ENCODE data around the gene SRSF7.

Gene SRSF7

DNA sequence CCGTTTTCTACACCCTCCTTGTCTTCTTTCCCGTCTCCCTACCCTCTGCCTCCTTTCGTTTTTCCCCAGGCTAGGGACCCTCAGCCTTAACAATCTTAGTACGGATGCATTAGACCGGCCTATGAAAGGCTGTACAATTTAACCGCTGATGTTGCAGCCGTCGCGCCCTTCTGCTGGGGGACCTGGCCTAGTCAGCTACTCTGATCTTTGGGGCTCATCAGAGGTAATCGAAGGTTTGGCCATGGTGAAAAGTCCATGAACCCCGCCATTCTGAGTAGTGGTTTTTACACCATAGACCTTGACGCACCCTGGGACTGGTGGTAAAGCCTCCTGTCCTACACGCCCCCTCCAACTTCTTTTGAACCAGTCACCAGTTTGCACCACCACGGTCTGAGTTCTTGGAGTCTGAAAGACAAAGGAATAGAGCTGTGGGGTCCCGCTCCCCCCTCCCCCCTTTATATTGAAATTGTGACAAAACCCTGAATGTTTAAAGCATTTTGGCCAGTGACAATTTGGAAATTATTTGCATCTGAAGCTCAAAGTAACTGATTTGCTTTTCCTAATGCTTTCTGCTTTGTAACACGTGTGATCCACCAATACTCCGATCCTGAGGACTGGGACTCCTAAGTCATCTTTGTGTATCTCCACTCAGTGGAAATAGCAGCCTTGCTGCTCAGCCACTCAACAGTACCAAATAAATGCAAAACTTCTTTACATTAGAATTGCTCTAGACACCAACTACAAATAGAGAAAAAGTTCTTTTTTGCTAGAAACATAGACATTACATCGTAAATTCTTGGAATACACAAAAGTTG lies 642 bp upstream of the SRSF7 start:
- H3K4me1 ChIP-seq (ENCODE audit: insufficient read depth, low read length): peaks cover 28% of the 10 kb centered on the region
- H3K9ac ChIP-seq (ENCODE audit: low read length): peak overlapping the region; percentile 87
- H3K9me3 ChIP-seq (ENCODE audit: low read length): no peaks in the 10 kb centered on the region
- peak overlapping the region; percentile 50 to 99 for H3K4me3 ChIP-seq (ENCODE audit: low read depth in 1 of 2, low read length in 2 of 2)
- no peaks in the 10 kb centered on the region for H3K27me3 ChIP-seq (ENCODE audit: control insufficient read depth in 1 of 2, insufficient read depth in 2 of 2, low read length in 2 of 2)
- peaks cover 26% of the 10 kb centered on the region for H3K36me3 ChIP-seq (ENCODE audit: insufficient read depth, low read length)
- H3K27ac ChIP-seq (ENCODE audit: low read depth, low read length): peak overlapping the region; percentile 100

DNA sequence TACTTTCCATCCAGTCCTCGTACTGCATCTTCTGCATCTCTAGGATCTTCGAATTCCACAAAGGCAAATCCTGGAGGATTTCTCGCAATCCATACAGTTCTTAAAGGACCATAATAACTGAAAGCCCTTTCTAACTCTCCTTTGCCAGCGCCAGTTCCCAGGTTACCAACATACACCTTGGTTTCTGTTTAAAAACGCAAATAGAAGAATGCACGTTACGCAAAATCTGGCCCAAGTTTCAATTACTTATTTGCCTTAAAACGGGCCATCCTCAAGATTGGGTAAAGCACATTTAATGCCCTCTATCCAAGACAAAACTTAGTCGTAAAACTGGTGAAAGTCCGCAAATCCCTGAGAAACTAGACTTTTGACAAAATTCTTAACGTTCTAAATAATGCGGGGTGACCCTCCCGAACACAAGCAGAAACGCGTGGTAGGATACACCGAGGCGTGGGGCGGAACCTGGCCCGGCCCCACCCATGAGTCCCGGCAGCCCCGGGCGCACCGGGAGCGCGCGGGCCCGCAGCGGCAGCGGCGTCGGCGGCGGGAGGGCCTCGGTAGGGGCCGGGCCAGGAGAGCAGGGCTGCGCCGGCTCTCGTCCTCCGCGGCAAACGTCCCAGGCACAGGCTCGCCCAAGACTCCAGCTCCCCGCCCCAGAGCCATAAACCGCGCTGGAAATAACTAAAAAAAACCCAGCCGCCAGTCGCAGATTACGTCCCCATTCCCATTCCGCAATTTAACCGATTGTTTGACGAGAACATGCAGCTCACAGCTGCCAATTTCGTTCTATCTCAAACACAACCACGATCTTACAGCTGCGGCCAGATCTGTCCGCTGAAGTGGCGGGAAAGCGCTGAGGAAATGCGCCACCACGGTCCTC lies 910 bp downstream of the SRSF7 start:
- Histone ChIP-seq H3K4me3 (ENCODE audit: low read depth in 1 of 2, low read length in 2 of 2) (peak overlapping the region; percentile 86 to 99), H3K27me3 (ENCODE audit: control insufficient read depth in 1 of 2, insufficient read depth in 2 of 2, low read length in 2 of 2) (no peaks in the 10 kb centered on the region), H3K27ac (ENCODE audit: low read depth, low read length) (peak overlapping the region; percentile 100), H3K36me3 (ENCODE audit: insufficient read depth, low read length) (peaks cover 42% of the 10 kb centered on the region), H3K9ac (ENCODE audit: low read length) (peak overlapping the region; percentile 87), H3K9me3 (ENCODE audit: low read length) (no peaks in the 10 kb centered on the region), H3K4me1 (ENCODE audit: insufficient read depth, low read length) (peaks cover 44% of the 10 kb centered on the region)

DNA sequence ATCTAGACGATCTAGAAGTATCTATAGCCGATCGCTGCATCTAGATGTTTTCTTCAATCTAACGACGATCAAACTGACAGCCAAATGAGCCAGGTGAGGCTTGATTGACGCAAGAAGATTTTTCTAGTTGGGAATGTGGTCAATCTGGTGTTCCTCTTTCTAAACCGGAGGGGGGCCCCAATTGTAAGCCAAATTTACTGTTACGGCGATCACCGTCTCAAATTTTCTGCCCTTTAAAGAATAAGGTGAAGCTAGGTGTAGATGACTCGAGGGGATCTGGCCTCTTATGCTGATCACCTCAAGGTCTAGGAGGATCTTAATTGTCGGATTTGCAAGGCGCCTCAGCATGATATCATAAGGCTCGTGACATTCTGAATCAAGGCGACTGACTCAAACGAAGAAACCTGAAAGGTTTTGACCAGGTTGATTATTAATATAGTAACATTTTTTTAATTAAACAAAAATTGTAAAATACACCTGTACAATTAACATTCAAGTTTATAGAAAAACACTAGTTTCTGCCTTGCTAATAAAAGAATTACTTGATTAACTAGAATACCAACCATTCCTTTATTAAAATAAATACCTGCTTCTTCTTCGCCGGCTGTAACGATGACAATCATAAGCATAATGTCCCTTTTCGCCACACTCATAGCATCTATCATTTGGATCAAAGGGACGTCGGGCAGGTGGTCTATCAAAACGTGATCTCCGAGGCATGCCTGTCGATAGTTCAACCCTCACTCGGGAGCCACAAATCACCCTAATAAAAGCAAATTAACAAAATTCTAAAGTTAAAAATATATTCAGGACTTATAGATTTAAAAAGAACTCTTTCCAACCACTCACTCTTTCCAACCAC lies 2.0 kb downstream of the SRSF7 start:
- no peaks in the 10 kb centered on the region for H3K9me3 ChIP-seq (ENCODE audit: low read length)
- no peaks in the 10 kb centered on the region for H3K27me3 ChIP-seq (ENCODE audit: control insufficient read depth in 1 of 2, insufficient read depth in 2 of 2, low read length in 2 of 2)
- peak overlapping the region; percentile 87 for H3K9ac ChIP-seq (ENCODE audit: low read length)
- no peak overlapping the region for H3K27ac ChIP-seq (ENCODE audit: low read depth, low read length)
- peak overlapping the region; percentile 86 to 99 for H3K4me3 ChIP-seq (ENCODE audit: low read depth in 1 of 2, low read length in 2 of 2)
- peaks cover 53% of the 10 kb centered on the region for H3K36me3 ChIP-seq (ENCODE audit: insufficient read depth, low read length)
- H3K4me1 ChIP-seq (ENCODE audit: insufficient read depth, low read length): peaks cover 54% of the 10 kb centered on the region

DNA sequence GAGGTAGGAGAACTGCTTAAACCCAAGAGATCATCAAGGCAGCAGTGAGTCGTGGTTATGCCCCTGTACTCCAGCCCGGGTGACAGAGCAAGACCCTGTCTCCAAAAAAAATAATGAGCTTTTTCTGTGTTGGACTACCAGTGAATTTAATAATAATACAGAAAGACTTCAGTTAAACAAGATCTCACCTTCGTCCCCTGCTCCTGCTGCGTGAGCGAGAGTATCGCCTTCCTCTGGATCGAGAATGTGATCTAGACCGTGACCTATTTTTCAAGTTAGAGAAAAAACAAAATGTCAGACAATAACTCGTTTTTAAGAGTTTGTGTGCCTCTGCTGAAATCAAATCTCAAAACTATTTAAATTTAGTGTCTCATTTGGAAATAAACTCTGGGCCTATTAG lies 2.8 kb downstream of the SRSF7 start:
- Histone ChIP-seq H3K4me1 (ENCODE audit: insufficient read depth, low read length) (peaks cover 61% of the 10 kb centered on the region), H3K36me3 (ENCODE audit: insufficient read depth, low read length) (peaks cover 59% of the 10 kb centered on the region), H3K9me3 (ENCODE audit: low read length) (no peaks in the 10 kb centered on the region), H3K27ac (ENCODE audit: low read depth, low read length) (no peak overlapping the region), H3K4me3 (ENCODE audit: low read depth in 1 of 2, low read length in 2 of 2) (no peak overlapping the region), H3K27me3 (ENCODE audit: control insufficient read depth in 1 of 2, insufficient read depth in 2 of 2, low read length in 2 of 2) (no peaks in the 10 kb centered on the region), H3K9ac (ENCODE audit: low read length) (no peak overlapping the region)

DNA sequence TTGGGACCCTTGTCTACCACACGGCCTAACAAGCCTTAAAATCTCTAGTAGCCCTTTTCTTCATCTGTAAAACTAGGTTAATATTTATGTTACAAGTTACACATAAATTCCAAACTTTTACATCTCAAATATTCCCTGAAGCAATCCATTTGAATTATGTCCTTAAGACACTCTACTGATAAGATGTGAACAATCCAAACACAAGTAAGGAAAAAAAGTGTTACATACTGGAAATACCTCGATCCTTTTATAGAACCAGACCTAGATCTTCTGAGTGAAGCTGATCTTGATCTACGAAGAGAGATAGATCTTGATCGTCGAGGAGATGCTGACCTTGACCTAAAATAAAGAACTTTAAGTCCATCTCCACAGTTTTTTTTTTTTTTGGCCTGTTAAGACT lies 3.3 kb downstream of the SRSF7 start:
- peaks cover 60% of the 10 kb centered on the region for H3K36me3 ChIP-seq (ENCODE audit: insufficient read depth, low read length)
- H3K27me3 ChIP-seq (ENCODE audit: control insufficient read depth in 1 of 2, insufficient read depth in 2 of 2, low read length in 2 of 2): no peaks in the 10 kb centered on the region
- H3K27ac ChIP-seq (ENCODE audit: low read depth, low read length): no peak overlapping the region
- H3K4me1 ChIP-seq (ENCODE audit: insufficient read depth, low read length): peaks cover 66% of the 10 kb centered on the region
- H3K4me3 ChIP-seq (ENCODE audit: low read depth in 1 of 2, low read length in 2 of 2): no peak overlapping the region
- no peaks in the 10 kb centered on the region for H3K9me3 ChIP-seq (ENCODE audit: low read length)
- no peak overlapping the region for H3K9ac ChIP-seq (ENCODE audit: low read length)

DNA sequence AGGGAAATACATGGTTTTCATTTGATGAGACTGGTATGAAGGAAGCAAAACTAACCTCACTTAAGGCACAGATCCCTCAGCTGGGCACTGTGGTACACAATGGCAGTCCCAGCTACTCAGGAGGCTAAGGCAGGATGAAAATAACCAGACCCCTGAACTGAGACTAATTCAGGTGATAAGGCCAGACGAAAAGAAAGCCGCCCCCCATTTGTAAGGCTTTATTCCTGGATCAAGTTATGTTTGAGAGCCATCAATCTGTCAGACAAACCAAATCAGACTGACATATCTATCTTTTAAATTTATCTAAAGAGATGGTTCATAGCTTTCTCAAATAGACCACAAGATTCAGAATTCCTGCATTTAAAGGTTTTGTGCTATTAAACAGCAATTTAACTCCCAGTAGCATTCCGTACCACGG lies 4.1 kb downstream of the SRSF7 start:
- Histone ChIP-seq H3K27me3 (ENCODE audit: control insufficient read depth in 1 of 2, insufficient read depth in 2 of 2, low read length in 2 of 2) (no peaks in the 10 kb centered on the region), H3K36me3 (ENCODE audit: insufficient read depth, low read length) (peaks cover 65% of the 10 kb centered on the region), H3K9ac (ENCODE audit: low read length) (peak overlapping the region; percentile 1), H3K27ac (ENCODE audit: low read depth, low read length) (no peak overlapping the region), H3K9me3 (ENCODE audit: low read length) (no peaks in the 10 kb centered on the region), H3K4me1 (ENCODE audit: insufficient read depth, low read length) (peaks cover 66% of the 10 kb centered on the region), H3K4me3 (ENCODE audit: low read depth in 1 of 2, low read length in 2 of 2) (no peak overlapping the region)

DNA sequence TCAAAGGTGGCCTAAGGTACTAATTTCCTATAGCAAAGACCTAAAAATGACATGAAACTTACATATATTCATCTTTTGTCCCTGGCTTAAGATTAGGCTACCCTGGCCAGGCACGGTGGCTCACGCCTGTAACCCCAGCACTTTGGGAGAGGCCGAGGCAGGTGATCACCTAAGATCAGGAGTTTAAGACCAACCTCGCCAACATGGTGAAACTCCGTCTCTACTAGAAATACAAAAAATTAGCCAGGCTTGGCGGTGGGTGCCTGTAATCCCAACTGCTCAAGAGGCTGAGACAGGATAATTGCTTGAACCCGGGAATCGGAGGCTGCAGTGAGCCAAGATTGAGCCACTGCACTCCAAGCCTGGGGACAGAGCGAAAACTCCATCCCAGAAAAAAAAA lies 5.9 kb downstream of the SRSF7 start:
- peaks cover 61% of the 10 kb centered on the region for H3K4me1 ChIP-seq (ENCODE audit: insufficient read depth, low read length)
- no peaks in the 10 kb centered on the region for H3K27me3 ChIP-seq (ENCODE audit: control insufficient read depth in 1 of 2, insufficient read depth in 2 of 2, low read length in 2 of 2)
- no peak overlapping the region for H3K4me3 ChIP-seq (ENCODE audit: low read depth in 1 of 2, low read length in 2 of 2)
- no peaks in the 10 kb centered on the region for H3K9me3 ChIP-seq (ENCODE audit: low read length)
- no peak overlapping the region for H3K27ac ChIP-seq (ENCODE audit: low read depth, low read length)
- H3K9ac ChIP-seq (ENCODE audit: low read length): no peak overlapping the region
- peaks cover 65% of the 10 kb centered on the region for H3K36me3 ChIP-seq (ENCODE audit: insufficient read depth, low read length)

DNA sequence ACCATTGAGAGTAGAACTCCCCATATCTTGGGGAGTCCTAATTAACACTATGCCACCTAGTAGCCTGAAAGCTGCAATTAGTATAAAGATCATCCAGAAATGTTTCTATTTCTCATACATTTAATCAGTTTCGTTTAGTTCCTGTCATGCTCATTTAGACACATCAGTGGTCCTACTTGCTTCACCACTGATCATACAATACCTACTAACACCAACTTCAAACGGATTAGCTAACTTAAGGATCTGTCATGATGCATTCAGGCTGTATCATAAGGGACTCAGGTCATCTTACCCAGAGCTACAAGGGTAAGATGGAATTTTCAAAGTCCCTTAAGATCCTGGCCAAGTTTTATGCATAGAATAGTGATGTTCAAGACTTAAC lies 6.8 kb downstream of the SRSF7 start:
- Histone ChIP-seq H3K4me1 (ENCODE audit: insufficient read depth, low read length) (peaks cover 61% of the 10 kb centered on the region), H3K27me3 (ENCODE audit: control insufficient read depth in 1 of 2, insufficient read depth in 2 of 2, low read length in 2 of 2) (no peaks in the 10 kb centered on the region), H3K9ac (ENCODE audit: low read length) (no peak overlapping the region), H3K27ac (ENCODE audit: low read depth, low read length) (no peak overlapping the region), H3K4me3 (ENCODE audit: low read depth in 1 of 2, low read length in 2 of 2) (no peak overlapping the region), H3K36me3 (ENCODE audit: insufficient read depth, low read length) (peaks cover 64% of the 10 kb centered on the region), H3K9me3 (ENCODE audit: low read length) (no peaks in the 10 kb centered on the region)

DNA sequence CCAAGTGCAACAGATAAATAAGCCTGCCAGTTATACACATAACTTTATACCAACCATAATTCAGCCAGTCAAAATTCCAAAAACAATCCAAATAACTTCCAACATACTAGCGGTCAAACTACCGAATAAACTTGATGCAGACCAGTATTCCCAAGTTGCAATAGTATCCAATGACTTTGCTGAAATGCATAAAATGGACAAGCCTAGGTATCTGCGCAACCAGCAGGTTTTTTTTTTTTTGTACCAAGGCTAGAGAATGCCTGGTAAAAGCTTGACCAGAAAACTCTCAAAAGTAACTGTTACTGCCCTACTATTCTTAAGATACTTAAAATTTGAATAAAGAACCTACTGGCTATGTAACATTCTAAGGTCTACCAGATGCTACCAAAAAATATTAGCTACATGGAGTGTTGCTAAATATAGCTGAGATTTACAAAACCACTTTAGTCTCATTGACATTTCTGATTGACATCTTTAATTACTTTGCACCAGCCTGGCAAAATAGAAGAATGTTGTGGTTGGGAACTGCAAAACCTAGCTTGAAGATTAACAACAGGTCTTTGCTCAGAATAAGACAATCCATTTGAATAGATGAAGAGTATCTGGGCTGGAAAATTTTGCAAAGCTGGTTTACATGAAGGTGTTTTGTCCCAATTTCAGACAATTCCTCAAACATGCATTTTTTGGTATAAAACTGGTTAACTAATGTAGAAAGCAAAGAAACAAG lies 7.3 kb downstream of the SRSF7 start:
- peaks cover 58% of the 10 kb centered on the region for H3K4me1 ChIP-seq (ENCODE audit: insufficient read depth, low read length)
- no peaks in the 10 kb centered on the region for H3K9me3 ChIP-seq (ENCODE audit: low read length)
- H3K27me3 ChIP-seq (ENCODE audit: control insufficient read depth in 1 of 2, insufficient read depth in 2 of 2, low read length in 2 of 2): no peaks in the 10 kb centered on the region
- H3K9ac ChIP-seq (ENCODE audit: low read length): no peak overlapping the region
- no peak overlapping the region for H3K4me3 ChIP-seq (ENCODE audit: low read depth in 1 of 2, low read length in 2 of 2)
- peaks cover 58% of the 10 kb centered on the region for H3K36me3 ChIP-seq (ENCODE audit: insufficient read depth, low read length)
- H3K27ac ChIP-seq (ENCODE audit: low read depth, low read length): no peak overlapping the region

DNA sequence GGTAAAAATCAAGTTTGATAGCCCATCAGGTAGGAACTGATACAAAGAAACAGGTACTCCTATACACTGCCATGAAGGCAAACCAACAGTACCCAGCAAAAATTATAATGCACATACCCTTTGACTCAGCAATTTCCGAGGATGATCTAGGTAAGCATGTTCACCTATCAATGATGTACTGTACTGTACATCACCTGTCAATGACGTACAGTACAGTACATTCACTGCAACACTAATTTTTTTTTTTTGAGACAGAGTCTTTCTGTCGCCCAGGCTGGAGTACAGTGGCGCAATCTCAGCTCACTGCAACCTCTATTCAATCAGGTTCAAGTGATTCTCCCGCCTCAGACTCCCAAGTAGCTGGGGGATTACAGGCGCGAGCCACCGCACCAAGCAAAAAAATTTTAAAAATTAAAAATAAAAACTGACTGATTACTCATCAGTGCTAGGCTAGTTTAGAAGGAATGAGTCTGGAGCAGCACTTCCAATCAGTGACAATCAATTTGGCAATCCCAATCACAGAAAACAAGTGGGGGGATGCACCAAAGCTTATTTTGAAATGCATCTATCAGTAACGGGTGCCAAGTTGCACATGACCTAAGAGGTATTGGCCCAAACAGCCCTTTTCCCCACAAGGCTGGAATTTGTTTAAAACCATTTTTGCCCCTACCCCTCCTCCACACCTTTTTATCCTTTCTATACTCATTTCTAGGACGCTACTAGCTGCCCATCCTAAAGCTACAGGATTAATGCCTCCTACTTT lies 8.2 kb downstream of the SRSF7 start:
- H3K4me1 ChIP-seq (ENCODE audit: insufficient read depth, low read length): peaks cover 53% of the 10 kb centered on the region
- no peak overlapping the region for H3K9ac ChIP-seq (ENCODE audit: low read length)
- peaks cover 50% of the 10 kb centered on the region for H3K36me3 ChIP-seq (ENCODE audit: insufficient read depth, low read length)
- H3K9me3 ChIP-seq (ENCODE audit: low read length): no peaks in the 10 kb centered on the region
- H3K4me3 ChIP-seq (ENCODE audit: low read depth in 1 of 2, low read length in 2 of 2): no peak overlapping the region
- H3K27me3 ChIP-seq (ENCODE audit: control insufficient read depth in 1 of 2, insufficient read depth in 2 of 2, low read length in 2 of 2): no peaks in the 10 kb centered on the region
- H3K27ac ChIP-seq (ENCODE audit: low read depth, low read length): peak overlapping the region; percentile 15

Data from muscle layer of colon (tissue), 2 donors.